ENCODE data around the gene TBC1D5. TPM values are rescaled to one million over a fixed set of nuclear protein-coding genes. Genes with fewer than 3 reads are reported as not detected.

Gene TBC1D5
- total and polyA plus RNA-seq, 2 of the 4 experiments (the other 2 are of a cell fraction) = 16.4 to 57.0 TPM

DNA sequence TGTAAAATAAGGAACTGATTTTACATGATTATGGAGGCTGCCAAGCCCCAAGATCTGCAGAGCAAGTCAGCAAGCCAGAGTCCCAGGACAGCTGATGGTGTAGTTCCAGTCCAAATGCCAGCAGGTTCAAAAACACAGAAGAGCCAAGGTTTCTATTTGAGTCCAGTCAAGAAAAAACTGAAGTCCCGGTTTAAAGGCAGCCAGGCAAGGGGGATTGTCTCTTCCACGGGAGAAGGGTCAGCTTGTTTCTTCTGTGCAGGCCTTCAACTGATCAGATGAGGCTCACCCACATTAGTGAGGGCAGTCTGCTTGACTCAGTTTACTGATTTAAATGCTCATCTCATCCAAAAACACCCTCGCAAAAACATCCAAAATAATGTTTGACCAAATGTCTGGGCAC, 611.5 kb downstream of the TBC1D5 start:
- Histone ChIP-seq H2BK20ac (ENCODE audit: low read depth, low read length) (no peak overlapping the region), H3K27ac (ENCODE audit: insufficient read depth, low read length) (no peak overlapping the region), H4K8ac (ENCODE audit: low read depth in 2 of 2, low read length in 2 of 2) (no peak overlapping the region), H2AK5ac (ENCODE audit: low read depth, low read length) (no peak overlapping the region), H3K9me1 (ENCODE audit: insufficient read depth, low read length) (no peaks in the 10 kb centered on the region), H3K27me3 (ENCODE audit: control insufficient read depth, insufficient read depth, low read length) (no peaks in the 10 kb centered on the region), H3K18ac (ENCODE audit: low read depth, low read length) (no peak overlapping the region), H2AFZ (replicated peaks; ENCODE audit: low read length, poor library complexity) (no peak overlapping the region), H3K9me3 (ENCODE audit: control insufficient read depth, insufficient read depth, low read length) (no peaks in the 10 kb centered on the region), H2AK9ac (replicated peaks; ENCODE audit: low read depth, low read length, poor library complexity) (no peak overlapping the region), H3K4me3 (ENCODE audit: insufficient read depth, low read depth, low read length) (no peak overlapping the region), H2BK5ac (ENCODE audit: low read depth, low read length, poor library complexity, severe bottlenecking) (no peak overlapping the region), H3K36me3 (ENCODE audit: control insufficient read depth, insufficient read depth, low read length) (no peaks in the 10 kb centered on the region), H3K9ac (ENCODE audit: low read depth, low read length) (no peak overlapping the region), H4K20me1 (ENCODE audit: insufficient read depth, low read length) (no peaks in the 10 kb centered on the region), H4K5ac (ENCODE audit: low read depth, low read length) (no peak overlapping the region), H3K56ac (ENCODE audit: extremely low read depth, insufficient read depth, low read length) (no peak overlapping the region), H4K91ac (ENCODE audit: insufficient read depth, low read depth, low read length) (no peak overlapping the region), H3K4ac (ENCODE audit: low read depth, low read length) (no peak overlapping the region), H3K4me2 (ENCODE audit: low read depth, low read length) (no peak overlapping the region), H3K79me1 (ENCODE audit: low read depth in 1 of 2, low read length in 2 of 2) (no peaks in the 10 kb centered on the region), H2BK120ac (ENCODE audit: low read depth, low read length) (no peak overlapping the region), H3K14ac (replicated peaks; ENCODE audit: low read depth, low read length) (no peak overlapping the region), H3K23ac (ENCODE audit: low read depth, low read length) (no peak overlapping the region), H2BK15ac (ENCODE audit: low read depth, low read length) (no peak overlapping the region), H3K4me1 (ENCODE audit: control insufficient read depth, insufficient read depth, low read length) (no peaks in the 10 kb centered on the region)
- no peak for TF ChIP-seq RCOR1 (IDR thresholded peaks at IDR 0.05; ENCODE audit: insufficient replicate concordance, low read length)
- TF ChIP-seq POLR2A (IDR thresholded peaks at IDR 0.05; ENCODE audit: low read depth, low read length) = no peak
- TF ChIP-seq MAFK (IDR thresholded peaks at IDR 0.05; ENCODE audit: low read depth, low read length) = no peak
- no peak for TF ChIP-seq MAZ (IDR thresholded peaks at IDR 0.05; ENCODE audit: borderline replicate concordance, low read depth, low read length)
- TF ChIP-seq, protein P1, sequence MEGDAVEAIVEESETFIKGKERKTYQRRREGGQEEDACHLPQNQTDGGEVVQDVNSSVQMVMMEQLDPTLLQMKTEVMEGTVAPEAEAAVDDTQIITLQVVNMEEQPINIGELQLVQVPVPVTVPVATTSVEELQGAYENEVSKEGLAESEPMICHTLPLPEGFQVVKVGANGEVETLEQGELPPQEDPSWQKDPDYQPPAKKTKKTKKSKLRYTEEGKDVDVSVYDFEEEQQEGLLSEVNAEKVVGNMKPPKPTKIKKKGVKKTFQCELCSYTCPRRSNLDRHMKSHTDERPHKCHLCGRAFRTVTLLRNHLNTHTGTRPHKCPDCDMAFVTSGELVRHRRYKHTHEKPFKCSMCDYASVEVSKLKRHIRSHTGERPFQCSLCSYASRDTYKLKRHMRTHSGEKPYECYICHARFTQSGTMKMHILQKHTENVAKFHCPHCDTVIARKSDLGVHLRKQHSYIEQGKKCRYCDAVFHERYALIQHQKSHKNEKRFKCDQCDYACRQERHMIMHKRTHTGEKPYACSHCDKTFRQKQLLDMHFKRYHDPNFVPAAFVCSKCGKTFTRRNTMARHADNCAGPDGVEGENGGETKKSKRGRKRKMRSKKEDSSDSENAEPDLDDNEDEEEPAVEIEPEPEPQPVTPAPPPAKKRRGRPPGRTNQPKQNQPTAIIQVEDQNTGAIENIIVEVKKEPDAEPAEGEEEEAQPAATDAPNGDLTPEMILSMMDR (conservative IDR thresholded peaks at IDR 0.05; ENCODE audit: low read depth, low read length) = no peak
- TF ChIP-seq NFE2L2 (IDR thresholded peaks at IDR 0.05; ENCODE audit: low read depth, low read length) = no peak
- TF ChIP-seq, protein P2, sequence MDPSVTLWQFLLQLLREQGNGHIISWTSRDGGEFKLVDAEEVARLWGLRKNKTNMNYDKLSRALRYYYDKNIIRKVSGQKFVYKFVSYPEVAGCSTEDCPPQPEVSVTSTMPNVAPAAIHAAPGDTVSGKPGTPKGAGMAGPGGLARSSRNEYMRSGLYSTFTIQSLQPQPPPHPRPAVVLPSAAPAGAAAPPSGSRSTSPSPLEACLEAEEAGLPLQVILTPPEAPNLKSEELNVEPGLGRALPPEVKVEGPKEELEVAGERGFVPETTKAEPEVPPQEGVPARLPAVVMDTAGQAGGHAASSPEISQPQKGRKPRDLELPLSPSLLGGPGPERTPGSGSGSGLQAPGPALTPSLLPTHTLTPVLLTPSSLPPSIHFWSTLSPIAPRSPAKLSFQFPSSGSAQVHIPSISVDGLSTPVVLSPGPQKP (IDR thresholded peaks at IDR 0.05; ENCODE audit: borderline replicate concordance, low read depth, low read length) = no peak
- TF ChIP-seq MXI1 (IDR thresholded peaks at IDR 0.05; ENCODE audit: borderline replicate concordance, low read depth, low read length) = no peak
- ATAC-seq (ENCODE audit: low read depth) = no peak
- POLR2A ChIA-PET (ENCODE audit: unreplicated experiment) = no interaction called here
- intact Hi-C loops (cut with micrococcal nuclease) = no loop called here
- in situ Hi-C loops (cut with MboI; ENCODE audit: low sequenced_read_pairs) = no loop called here
- no CpG with 5 or more reads among the region's 3 CpGs for WGBS, 2 experiments (ENCODE audit: extremely low coverage in 2 of 2, insufficient read length in 1 of 2)
- CTCF ChIA-PET = no interaction called here
- no peak for DNase-seq
- dilution Hi-C loops (cut with HindIII; ENCODE audit: low sequenced_read_pairs, unreplicated experiment) = no loop called here
- BruUV-seq (replicated peaks) = no TSS peak

Data from IMR-90 (cell line).